Bronchial epithelial cell (primary cell): ENCODE data around the gene CTXN1. TPM values are rescaled to one million over a fixed set of nuclear protein-coding genes. Genes with fewer than 3 reads are reported as not detected.

ENCODE experiments used
- DNase-seq: peaks from one replicate; pipeline ENCODE4 v3.0.0-alpha.2; 2010; ENCODE audit warnings: low read depth
- FAIRE-seq: peaks from 2 replicates; lab custom pipeline; 2011; peaks lifted over from hg19 to GRCh38; lab: Jason Lieb, UNC
- H3K27me3 ChIP-seq: 2 replicates; pipeline ENCODE4 v1.5.1; 2011; ENCODE audit warnings: low read length; ENCODE audit not compliant: control insufficient read depth, insufficient read depth
- H3K36me3 ChIP-seq: 2 replicates; pipeline ENCODE4 v1.5.1; 2011; ENCODE audit warnings: low read length; ENCODE audit not compliant: control insufficient read depth, insufficient read depth
- H3K4me3 ChIP-seq: 2 replicates; pipeline ENCODE4 v1.5.1; 2011; ENCODE audit warnings: mild to moderate bottlenecking, low read depth, low read length, control low read depth
- total RNA-seq: library from RNA; depleted of rRNA; stranded (reverse); fragments of >200 nt; gene quantifications from 2 replicates; pipeline ENCODE4 v1.2.1, GENCODE V29; 2014
- TF ChIP-seq, protein P1 (sequence below): IDR thresholded peaks from 2 replicates; pipeline ENCODE4 v1.5.1; 2011; ENCODE audit warnings: mild to moderate bottlenecking, moderate library complexity, low read length, control low read depth, inconsistent platforms; ENCODE audit not compliant: insufficient read depth, severe bottlenecking

The CTXN1 gene
- total RNA-seq, 1 donor from 2014 or later = 0.26 TPM

DNA sequence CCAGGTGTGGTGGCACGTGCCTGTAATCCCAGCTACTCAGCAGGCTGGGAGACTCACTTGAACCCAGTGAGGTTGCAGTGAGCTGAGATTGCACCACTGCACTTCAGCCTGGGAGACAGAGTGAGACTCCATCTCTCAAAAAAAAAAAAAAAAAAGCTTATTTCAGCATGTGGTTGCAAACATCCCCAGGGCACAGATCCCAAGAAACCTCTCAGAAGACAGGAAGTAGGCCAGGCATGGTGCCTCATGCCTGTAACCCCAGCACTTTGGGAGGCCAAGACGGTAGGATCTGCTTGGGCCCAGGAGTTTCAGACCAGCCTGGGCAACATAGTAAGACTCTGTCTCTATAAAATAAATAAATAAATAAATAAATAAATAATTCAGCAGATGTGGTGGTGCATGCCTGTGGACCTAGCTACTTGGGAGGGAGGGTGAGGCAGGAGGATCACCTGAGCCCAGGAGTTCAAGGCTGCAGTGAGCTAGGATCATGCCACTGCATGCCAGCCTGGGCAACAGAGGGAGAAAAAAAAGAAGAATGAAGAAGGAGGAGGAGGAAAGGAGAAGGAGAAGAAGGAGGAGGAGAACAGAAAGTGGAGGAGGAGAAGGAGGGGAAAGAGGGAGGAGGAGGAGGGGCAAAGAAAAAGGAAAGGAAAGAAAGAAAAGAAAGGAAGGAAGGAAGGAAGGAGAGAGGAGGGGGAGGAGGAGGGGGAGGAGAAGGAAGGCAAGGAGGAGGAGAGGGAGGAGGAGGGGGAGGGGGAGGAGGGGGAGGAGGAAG is 42.0 kb downstream of the CTXN1 start:
- no peak for FAIRE-seq
- Histone ChIP-seq H3K4me3 (no peak overlapping the region), H3K36me3 (no peaks in the 10 kb centered on the region), H3K27me3 (no peaks in the 10 kb centered on the region)
- no peak for DNase-seq
- TF ChIP-seq, protein P1, sequence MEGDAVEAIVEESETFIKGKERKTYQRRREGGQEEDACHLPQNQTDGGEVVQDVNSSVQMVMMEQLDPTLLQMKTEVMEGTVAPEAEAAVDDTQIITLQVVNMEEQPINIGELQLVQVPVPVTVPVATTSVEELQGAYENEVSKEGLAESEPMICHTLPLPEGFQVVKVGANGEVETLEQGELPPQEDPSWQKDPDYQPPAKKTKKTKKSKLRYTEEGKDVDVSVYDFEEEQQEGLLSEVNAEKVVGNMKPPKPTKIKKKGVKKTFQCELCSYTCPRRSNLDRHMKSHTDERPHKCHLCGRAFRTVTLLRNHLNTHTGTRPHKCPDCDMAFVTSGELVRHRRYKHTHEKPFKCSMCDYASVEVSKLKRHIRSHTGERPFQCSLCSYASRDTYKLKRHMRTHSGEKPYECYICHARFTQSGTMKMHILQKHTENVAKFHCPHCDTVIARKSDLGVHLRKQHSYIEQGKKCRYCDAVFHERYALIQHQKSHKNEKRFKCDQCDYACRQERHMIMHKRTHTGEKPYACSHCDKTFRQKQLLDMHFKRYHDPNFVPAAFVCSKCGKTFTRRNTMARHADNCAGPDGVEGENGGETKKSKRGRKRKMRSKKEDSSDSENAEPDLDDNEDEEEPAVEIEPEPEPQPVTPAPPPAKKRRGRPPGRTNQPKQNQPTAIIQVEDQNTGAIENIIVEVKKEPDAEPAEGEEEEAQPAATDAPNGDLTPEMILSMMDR = no peak

DNA sequence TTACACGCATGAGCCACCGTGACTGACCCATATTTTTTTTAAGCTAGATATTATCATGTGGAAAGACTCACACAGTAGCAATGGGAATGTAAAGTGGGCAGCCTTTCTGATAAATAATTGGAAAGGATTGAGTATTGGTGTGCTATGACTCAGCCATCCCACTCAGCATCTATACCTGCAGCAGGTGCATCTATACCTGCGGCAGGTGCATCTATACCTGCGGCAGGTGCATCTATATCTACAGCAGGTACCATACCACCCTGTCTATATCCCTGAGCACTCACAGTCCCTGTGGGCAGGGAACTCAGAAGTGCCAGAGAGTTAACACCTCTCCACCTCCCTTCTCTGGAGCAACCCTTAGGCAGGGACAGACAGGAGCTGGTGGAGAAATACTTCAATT is 42.8 kb downstream of the CTXN1 start:
- no peaks in the 10 kb centered on the region for H3K27me3 ChIP-seq
- no peak overlapping the region for H3K4me3 ChIP-seq
- no peak for FAIRE-seq
- H3K36me3 ChIP-seq = no peaks in the 10 kb centered on the region
- no peak for DNase-seq
- TF ChIP-seq, protein P1 = no peak

DNA sequence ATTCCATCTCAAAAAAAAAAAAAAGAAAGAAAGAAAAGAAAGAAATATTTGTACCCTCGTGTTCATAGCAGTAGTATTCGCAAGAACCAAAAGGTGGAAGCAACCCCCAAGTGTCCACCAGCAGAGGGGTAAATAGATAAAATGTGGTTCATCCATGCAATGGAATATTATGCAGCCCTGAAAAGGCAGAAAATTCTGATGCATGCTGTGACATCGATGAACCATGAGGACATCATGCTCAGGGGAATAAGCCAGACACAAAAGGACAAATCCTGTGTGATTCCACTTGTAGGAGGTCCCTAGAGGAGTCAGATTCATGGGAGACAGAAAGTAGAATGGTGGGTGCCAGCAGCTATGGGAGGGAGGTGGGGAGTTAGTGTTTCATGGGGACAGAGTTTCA is 44.0 kb downstream of the CTXN1 start:
- Histone ChIP-seq H3K4me3 (no peak overlapping the region), H3K27me3 (no peaks in the 10 kb centered on the region), H3K36me3 (no peaks in the 10 kb centered on the region)
- FAIRE-seq = no peak
- TF ChIP-seq, protein P1 = no peak
- DNase-seq = no peak

DNA sequence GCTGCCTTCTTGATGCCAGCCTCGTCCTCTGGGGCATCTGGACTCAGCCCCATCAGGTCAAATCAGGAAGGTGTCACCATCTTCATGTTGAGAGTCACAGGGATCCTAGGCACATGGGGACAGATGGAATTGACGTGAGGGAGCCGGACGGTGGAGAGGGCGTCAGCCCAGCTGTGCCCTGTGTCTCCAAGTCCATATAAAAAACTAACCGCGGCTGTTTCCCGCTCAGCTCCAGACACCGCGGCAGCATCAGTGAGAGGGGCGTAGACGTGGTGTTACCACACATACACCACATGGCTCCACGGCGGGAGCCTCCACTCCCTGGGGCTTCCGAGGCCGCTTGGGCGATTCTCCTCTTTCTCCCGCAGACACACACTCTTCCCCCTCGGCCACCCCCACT is 46.1 kb downstream of the CTXN1 start:
- TF ChIP-seq, protein P1 = no peak
- no peak for FAIRE-seq
- Histone ChIP-seq H3K4me3 (no peak overlapping the region), H3K27me3 (peaks cover under 1% of the 10 kb centered on the region), H3K36me3 (no peaks in the 10 kb centered on the region)
- DNase-seq = no peak

DNA sequence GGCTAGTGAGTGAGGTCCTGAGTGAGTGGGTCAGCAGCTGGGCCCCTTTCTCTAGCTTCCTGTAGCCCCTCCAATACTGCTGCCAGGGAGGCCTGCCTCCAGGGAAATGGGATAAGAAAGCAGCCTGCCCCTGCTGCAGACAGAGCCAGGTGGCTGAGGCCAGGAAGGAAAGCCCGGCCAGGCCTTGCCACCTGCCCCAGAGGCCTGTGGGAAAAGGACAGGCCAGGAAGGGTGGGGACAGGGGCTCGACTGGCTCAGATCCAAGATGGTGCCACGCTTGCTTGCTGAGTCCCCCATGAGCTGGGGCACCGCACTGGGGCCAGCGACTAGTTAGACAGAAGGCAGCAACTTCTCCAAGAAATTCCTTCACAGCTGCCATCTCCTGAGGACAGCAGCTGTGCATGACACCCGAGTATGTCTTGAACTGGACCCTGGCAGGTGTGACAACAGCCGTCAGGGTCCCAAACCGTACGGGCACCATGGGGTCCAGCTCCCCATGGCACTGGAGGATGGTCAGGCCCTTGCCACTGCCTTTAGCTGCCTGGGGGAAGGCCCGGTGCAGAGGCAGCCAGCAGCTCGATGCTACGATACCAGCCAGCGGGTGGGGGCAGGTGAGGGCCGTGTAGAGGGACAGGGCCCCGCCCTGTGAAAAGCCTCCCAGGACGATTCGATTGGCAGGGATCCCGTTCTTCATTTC is 46.7 kb downstream of the CTXN1 start:
- TF ChIP-seq, protein P1 = no peak
- H3K36me3 ChIP-seq = no peaks in the 10 kb centered on the region
- peaks cover 4% of the 10 kb centered on the region for H3K27me3 ChIP-seq
- DNase-seq (no peak), FAIRE-seq (no peak)
- no peak overlapping the region for H3K4me3 ChIP-seq
